Raji (cell line): ENCODE data around the gene WDFY4.

ENCODE experiments used
- POLR2A ChIP-seq: IDR thresholded peaks from 2 replicates; pipeline ENCODE4 v1.6.1; 2011; ENCODE audit warnings: low read depth, low read length, control low read depth; ENCODE audit not compliant: insufficient read depth

Gene WDFY4

GRCh38 chr10:48764486-48764885 lies 79.8 kb downstream of the WDFY4 start:
- TF ChIP-seq POLR2A: no peak

GRCh38 chr10:48765039-48765438 lies 80.4 kb downstream of the WDFY4 start:
- no peak for TF ChIP-seq POLR2A

DNA sequence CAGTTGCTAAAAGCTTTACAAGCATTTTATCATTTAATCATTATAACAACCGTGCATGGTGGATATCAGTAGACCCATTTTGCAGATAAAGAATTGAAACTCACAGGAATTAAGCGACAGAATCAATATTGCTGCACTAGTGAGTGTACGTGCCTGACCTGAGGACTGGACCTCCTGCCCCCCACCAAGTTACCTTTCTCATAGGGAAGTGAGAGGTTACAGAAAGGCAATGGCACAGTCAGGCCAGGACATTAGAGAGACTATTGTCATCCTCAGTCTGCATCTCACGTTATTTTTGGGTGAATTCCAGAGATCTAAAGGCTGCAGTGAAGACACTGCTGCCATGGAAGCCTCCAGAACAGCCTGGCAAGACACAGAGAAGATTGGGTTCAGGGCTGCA lies 80.9 kb downstream of the WDFY4 start:
- no peak for TF ChIP-seq POLR2A

DNA sequence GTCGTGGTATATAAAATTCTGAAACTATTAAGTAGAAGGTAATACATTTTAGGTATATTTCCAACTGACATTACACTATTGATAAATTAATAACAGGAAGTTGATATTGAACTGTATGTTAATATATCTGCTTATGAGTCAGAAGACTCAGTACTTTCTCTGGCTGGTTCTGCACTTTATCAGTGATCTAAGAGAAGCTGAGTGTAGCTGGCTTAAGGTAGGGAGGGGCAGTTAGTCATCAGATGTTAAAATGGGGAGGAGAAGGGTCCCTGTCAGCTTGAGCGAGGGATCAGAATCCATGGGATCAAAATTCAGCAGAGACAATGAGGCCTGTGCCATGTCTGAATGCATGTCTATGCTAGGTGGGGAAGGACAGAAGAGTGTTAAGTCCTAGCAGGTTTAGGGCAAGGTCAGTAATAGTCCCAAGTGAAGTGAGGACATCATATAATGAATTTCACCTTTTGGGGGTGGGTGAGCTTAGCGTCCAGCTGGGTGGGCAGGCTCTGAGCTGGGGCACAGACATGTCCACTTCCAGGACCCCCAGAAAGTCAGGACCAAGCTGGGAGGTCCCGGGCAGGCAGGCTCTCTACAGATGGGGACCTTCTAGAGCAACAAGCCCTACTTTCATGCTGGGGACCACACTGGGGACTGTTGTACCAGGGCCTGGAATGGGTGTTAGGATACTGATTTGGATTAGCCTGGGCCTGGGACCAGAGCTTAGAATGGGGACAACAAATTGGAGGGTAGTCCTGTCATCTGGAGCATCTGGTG lies 82.9 kb downstream of the WDFY4 start:
- TF ChIP-seq POLR2A: no peak

GRCh38 chr10:48768144-48768766 lies 83.6 kb downstream of the WDFY4 start:
- no peak for TF ChIP-seq POLR2A

GRCh38 chr10:48768926-48769325 lies 84.3 kb downstream of the WDFY4 start:
- no peak for TF ChIP-seq POLR2A

DNA sequence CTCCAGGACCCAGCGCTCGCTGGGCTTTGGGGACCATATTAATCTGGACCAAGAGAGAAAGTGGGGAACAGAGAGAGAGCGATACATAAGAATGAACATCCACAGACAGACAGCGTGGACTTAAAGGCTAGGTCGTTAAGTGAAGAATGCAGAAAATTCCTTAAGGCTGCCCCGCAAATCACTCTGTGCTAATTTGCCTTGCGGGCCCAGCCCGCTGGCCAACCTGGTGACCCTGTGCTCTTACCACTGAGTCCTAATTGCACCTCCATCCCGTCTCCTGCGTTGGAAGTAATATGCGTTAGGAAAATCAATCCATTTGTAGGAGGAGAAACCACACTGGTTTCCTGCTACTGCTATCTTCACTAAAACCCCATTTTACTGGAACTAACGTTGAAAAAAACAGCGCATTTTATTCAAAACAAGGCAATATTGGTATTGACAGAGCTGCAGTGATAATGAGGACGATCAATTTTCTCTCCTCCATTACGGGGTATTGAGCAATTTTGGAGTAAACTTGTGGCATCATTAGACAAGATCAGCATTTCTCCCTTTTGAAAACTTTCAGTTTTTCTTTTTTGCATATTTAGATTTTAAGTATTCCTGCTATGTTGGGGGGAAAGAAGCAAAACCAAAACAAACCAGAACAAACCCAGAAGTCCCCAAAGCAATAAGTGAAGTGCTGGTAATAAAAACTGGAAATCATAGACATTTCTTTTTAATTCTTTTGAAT lies 85.2 kb downstream of the WDFY4 start:
- TF ChIP-seq POLR2A: no peak

DNA sequence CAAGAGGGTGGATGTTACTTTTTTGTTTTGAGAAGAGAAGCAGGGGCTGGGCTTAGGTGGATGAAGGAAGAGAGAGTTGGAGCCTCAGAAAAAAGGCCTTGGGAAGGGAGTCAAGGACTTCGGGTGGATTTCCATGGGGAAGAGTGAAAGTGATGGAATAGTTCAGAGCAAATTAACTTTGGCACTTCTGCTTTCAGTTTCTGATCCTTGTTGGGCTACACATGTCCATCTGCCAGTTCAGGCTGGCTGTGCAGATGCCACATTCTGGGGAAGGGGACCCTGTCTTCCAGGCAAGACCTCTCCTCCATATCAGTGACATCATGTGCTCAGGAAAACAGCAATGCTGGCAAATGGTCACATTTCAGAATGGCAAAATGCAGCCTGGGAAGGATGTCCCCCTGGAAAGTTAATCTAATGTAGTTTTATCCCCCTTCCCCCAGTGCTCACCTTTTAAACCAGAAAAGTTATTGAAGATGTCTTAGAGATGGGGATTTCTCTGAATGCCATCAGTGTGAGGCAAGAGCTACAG lies 86.0 kb downstream of the WDFY4 start:
- no peak for TF ChIP-seq POLR2A

GRCh38 chr10:48771234-48771633 lies 86.6 kb downstream of the WDFY4 start:
- no peak for TF ChIP-seq POLR2A

GRCh38 chr10:48772059-48772458 lies 87.4 kb downstream of the WDFY4 start:
- TF ChIP-seq POLR2A: no peak

DNA sequence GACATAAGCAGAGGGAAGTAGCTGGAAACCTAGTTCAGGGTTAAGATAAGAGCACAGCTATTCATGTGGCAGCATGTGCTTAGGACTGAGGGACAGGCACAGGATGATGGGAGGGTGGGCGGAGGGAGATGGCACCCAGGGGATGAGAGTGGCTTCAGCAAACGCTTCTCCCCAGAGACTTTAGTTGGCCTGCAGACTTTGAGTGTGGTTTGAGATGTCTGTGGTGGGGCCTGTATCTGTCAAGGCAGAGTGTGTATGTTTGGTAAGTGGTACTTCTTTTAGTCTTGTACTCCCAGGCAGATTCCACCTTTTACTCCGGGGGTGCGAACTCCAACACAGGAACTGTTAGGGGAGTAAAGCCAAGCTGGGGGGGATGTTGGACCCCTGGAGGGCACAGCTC lies 88.9 kb downstream of the WDFY4 start:
- no peak for TF ChIP-seq POLR2A

DNA sequence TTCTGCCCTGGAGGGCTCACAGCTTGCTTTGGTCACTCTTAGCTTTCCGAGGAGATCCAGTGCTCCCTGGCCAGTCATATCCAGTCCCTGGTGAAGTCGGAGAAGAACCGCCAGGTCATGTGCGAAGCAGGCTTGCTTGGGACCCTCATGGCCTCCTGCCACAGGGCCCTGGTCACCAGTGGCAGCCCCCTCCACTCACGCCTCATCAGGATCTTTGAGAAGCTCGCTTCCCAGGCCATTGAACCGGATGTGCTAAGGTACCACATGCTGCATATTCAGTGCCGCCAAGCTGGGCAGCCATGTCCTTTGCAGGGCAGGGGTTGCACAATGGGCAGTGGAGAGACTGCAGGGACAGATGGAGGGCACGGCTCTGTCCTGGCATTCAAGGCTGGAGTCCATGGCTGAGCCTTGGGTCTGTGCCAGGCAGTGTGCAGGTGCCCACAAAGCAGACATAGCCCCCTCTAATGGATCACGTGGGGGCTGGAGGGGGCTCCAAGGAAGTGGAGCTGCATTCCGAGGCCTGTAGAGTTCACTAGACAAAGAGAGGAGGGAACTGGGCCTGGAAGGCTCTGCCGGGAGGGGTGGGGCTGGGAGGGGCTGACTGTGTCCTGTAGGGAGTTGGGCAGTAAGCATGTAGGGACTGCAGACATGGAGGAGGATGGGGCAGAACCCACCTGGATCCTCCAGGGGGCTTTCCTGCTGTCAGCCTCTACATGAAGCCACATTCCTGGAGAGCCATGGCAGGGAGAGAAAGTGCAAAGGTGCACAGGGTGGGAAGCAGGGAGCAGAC lies 89.9 kb downstream of the WDFY4 start:
- no peak for TF ChIP-seq POLR2A

DNA sequence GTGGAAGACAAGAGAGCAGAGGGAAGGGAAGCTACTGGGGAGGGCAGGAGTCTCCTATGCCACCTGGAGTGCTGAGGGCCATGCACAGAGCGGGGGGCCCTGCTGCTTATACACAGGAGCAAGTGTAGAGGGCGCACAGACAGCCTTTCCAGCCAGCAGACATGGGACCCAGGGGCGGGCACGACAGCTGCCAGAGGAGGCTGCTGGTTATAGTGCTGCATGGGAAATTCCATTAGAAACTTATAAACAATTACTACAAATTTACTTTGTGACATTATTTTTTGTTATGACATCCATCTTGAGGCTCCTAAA lies 90.5 kb downstream of the WDFY4 start:
- no peak for TF ChIP-seq POLR2A

DNA sequence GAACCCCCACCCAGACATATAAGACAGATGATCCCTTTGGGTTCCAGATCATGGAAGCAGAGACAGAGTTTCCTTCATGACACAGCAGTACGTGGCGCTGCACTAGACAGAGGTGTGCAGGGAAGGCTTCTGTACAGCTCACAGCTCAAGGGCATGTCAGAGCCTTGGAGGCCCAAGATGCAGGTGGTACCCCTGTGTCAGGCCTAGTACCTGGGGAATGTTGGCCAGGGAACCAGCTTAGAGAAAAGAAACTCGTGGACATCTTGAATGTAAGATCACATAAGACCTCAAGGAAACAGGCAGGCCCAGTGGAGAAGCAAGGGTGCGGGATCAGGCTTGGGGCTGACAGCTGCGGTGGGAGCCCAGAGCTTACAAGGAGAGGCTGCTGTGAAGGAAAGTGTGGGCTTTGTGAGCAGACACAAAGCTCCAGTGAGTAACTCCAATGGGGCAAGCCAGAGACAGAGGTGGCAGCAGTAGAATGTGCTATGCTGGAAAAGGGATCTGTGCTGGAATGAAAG lies 91.4 kb downstream of the WDFY4 start:
- TF ChIP-seq POLR2A: no peak

DNA sequence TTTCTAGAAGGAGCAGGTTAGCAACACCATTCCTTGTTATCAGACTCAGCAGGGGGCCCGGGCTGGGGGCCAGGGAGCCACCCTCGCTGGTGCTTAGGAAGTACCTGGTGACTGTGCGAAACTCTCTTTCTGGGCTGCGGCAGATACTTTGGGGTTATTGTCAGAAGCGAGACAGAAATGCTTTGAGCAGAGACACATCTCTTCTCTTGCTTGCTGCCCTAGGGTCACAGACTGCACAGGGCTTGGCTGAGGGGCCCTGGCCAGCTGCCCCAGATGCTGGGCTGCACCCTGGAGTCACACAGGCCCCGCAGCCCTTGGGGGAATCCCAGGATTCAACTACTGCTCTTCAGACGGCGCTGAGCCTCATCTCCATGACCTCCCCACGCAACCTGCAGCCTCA lies 91.9 kb downstream of the WDFY4 start:
- TF ChIP-seq POLR2A: no peak
